HepG2 (cell line): Measurements from ENCODE around the gene C14orf93. TPM values are rescaled to one million over a fixed set of nuclear protein-coding genes. Genes with fewer than 3 reads are reported as not detected.
A peak's percentile ranks its signal among the peaks of the same experiment; 100 is the strongest.

Experiments used
- ATF3 ChIP-seq: sonication (generic); formaldehyde crosslinking; IDR thresholded peaks from 2 replicates; pipeline ENCODE4 v1.4.0; 2020; ENCODE audit warnings: missing genetic modification reagents
- BRD4 ChIP-seq: sonication (generic); formaldehyde crosslinking; IDR thresholded peaks from 2 replicates; pipeline ENCODE4 v1.4.0; 2020; ENCODE audit warnings: missing genetic modification reagents
- GMEB1 ChIP-seq: sonication (generic); formaldehyde crosslinking; IDR thresholded peaks from 2 replicates; pipeline ENCODE4 v1.5.1; 2020; ENCODE audit warnings: missing genetic modification reagents, mild to moderate bottlenecking, borderline replicate concordance
- HOXA9 ChIP-seq: sonication (generic); formaldehyde crosslinking; IDR thresholded peaks from 2 replicates; pipeline ENCODE4 v1.8.1; 2022; ENCODE audit warnings: missing genetic modification reagents, mild to moderate bottlenecking, moderate library complexity, borderline replicate concordance
- MIXL1 ChIP-seq: IDR thresholded peaks from 2 replicates; pipeline ENCODE4 v1.6.1; 2016
- MLXIP ChIP-seq: sonication (generic); formaldehyde crosslinking; IDR thresholded peaks from 2 replicates; pipeline ENCODE4 v1.9.0; 2021; ENCODE audit warnings: missing genetic modification reagents, borderline replicate concordance
- RNF219 ChIP-seq: sonication (generic); formaldehyde crosslinking; IDR thresholded peaks from 2 replicates; pipeline ENCODE4 v1.5.0; 2020; ENCODE audit warnings: mild to moderate bottlenecking, missing genetic modification reagents
- SMAD1 ChIP-seq: sonication (generic); formaldehyde crosslinking; IDR thresholded peaks from 2 replicates; pipeline ENCODE4 v1.4.0; 2020; ENCODE audit warnings: missing genetic modification reagents, low read depth, mild to moderate bottlenecking, borderline replicate concordance
- TCF7L2 ChIP-seq: IDR thresholded peaks from 2 replicates; pipeline ENCODE4 v1.6.1; 2011; ENCODE audit warnings: mild to moderate bottlenecking, low read depth, low read length, moderate library complexity
- TP53 ChIP-seq: sonication (generic); formaldehyde crosslinking; conservative IDR thresholded peaks from 2 replicates; pipeline ENCODE4 v1.4.0; 2020; ENCODE audit warnings: missing genetic modification reagents
- TSC22D2 ChIP-seq: sonication (generic); formaldehyde crosslinking; IDR thresholded peaks from 2 replicates; pipeline ENCODE4 v1.5.1; 2020; ENCODE audit warnings: missing genetic modification reagents, mild to moderate bottlenecking, borderline replicate concordance
- ZBTB20 ChIP-seq: sonication (generic); formaldehyde crosslinking; IDR thresholded peaks from 2 replicates; pipeline ENCODE4 v1.8.1; 2023; ENCODE audit warnings: missing genetic modification reagents, low read depth, mild to moderate bottlenecking, borderline replicate concordance
- ZFP37 ChIP-seq: sonication (generic); formaldehyde crosslinking; IDR thresholded peaks from 2 replicates; pipeline ENCODE4 v1.4.0; 2020; ENCODE audit warnings: missing genetic modification reagents, borderline replicate concordance
- ZNF180 ChIP-seq: sonication (generic); formaldehyde crosslinking; IDR thresholded peaks from 2 replicates; pipeline ENCODE4 v1.4.0; 2020; ENCODE audit warnings: low read depth, missing genetic modification reagents, borderline replicate concordance
- ZNF296 ChIP-seq: sonication (generic); formaldehyde crosslinking; conservative IDR thresholded peaks from 2 replicates; pipeline ENCODE4 v1.5.0; 2020; ENCODE audit warnings: mild to moderate bottlenecking, missing genetic modification reagents
- ZNF33B ChIP-seq: sonication (generic); formaldehyde crosslinking; IDR thresholded peaks from 2 replicates; pipeline ENCODE4 v1.5.1; 2020; ENCODE audit warnings: mild to moderate bottlenecking, missing genetic modification reagents
- ZNF354B ChIP-seq: sonication (generic); formaldehyde crosslinking; IDR thresholded peaks from 2 replicates; pipeline ENCODE4 v1.8.0; 2022; ENCODE audit warnings: mild to moderate bottlenecking, missing genetic modification reagents
- ZNF550 ChIP-seq: sonication (generic); formaldehyde crosslinking; IDR thresholded peaks from 2 replicates; pipeline ENCODE4 v1.4.0; 2020; ENCODE audit warnings: mild to moderate bottlenecking, missing genetic modification reagents, borderline replicate concordance
- ZNF615 ChIP-seq: sonication (generic); formaldehyde crosslinking; IDR thresholded peaks from 2 replicates; pipeline ENCODE4 v1.5.0; 2020; ENCODE audit warnings: mild to moderate bottlenecking, missing genetic modification reagents, borderline replicate concordance
- ZNF703 ChIP-seq: sonication (generic); formaldehyde crosslinking; IDR thresholded peaks from 2 replicates; pipeline ENCODE4 v1.5.1; 2020; ENCODE audit warnings: missing genetic modification reagents, mild to moderate bottlenecking, moderate library complexity, borderline replicate concordance
- ZNF709 ChIP-seq: sonication (generic); formaldehyde crosslinking; IDR thresholded peaks from 2 replicates; pipeline ENCODE4 v1.5.0; 2020; ENCODE audit warnings: mild to moderate bottlenecking, missing genetic modification reagents
- ZNF720 ChIP-seq: sonication (generic); formaldehyde crosslinking; IDR thresholded peaks from 2 replicates; pipeline ENCODE4 v1.4.0; 2020; ENCODE audit warnings: missing genetic modification reagents
- polyA plus RNA-seq, 8 experiments: library from polyadenylated mRNA; depleted of rRNA in 3 of 8; stranded (reverse) in 7 of 8; unstranded in 1 of 8; fragments of >200 nt; fragmentation: Illumina TruSeq in 4 of 8; extraction: Trizol in 4 of 8; gene quantifications; 2 replicates each; pipeline versions ENCODE4 v1.2.1 to v1.2.3, GENCODE V29; 2011 to 2016; ENCODE audit warnings: low read depth in 4 of 8, missing spikeins in 1 of 8, mixed read lengths in 1 of 8; ENCODE audit not compliant: insufficient read depth in 1 of 8
- total RNA-seq, 5 experiments: library from RNA; depleted of rRNA; stranded (reverse); fragments of >200 nt; fragmentation: Illumina TruSeq; extraction: Trizol; gene quantifications; 2 replicates each; pipeline ENCODE4 v1.2.3, GENCODE V29; 2016; ENCODE audit warnings: low read depth in 1 of 5

C14orf93 gene
- total and polyA plus RNA-seq, 2 of the 13 experiments (the other 11 are each of a cell fraction or from before 2014, with no cell fraction given), result 11.4 to 22.5 TPM

- TF ChIP-seq ATF3 (peak; percentile 90), ZNF550 (CRISPR knock-in tag) (peak; percentile 97), ZNF703 (CRISPR knock-in tag) (peak; percentile 88; the same call in 1 of the 2 replicates), TCF7L2 (no peak), ZNF720 (CRISPR knock-in tag) (peak; percentile 86; the same call in 1 of the 2 replicates), ZNF709 (peak; percentile 100), HOXA9 (peak; percentile 98), ZNF615 (CRISPR knock-in tag) (no peak), ZNF180 (CRISPR knock-in tag) (peak; percentile 93; the same call in 1 of the 2 replicates), ZNF354B (CRISPR knock-in tag) (peak; percentile 81; the same call in 1 of the 2 replicates), TSC22D2 (CRISPR knock-in tag) (peak; percentile 98), BRD4 (CRISPR knock-in tag) (peak; percentile 100), ZNF296 (peak; percentile 97), MLXIP (peak; percentile 96), RNF219 (CRISPR knock-in tag) (no peak), ZBTB20 (CRISPR knock-in tag) (peak; percentile 97), MIXL1 (CRISPR knock-in tag) (peak; percentile 92; the same call in 1 of the 2 replicates), ZFP37 (CRISPR knock-in tag) (peak; percentile 98), ZNF33B (CRISPR knock-in tag) (peak; percentile 99), SMAD1 (peak; percentile 100; the same call in 1 of the 2 replicates), TP53 (CRISPR knock-in tag) (peak; percentile 92; the same call in 1 of the 2 replicates), GMEB1 (CRISPR knock-in tag) (peak; percentile 88)
Observed at GRCh38 chr14:23006544-23007419, 3.2 kb downstream of the C14orf93 start (continued).
